ENCODE measurements around the gene PCSK5.

PCSK5 gene

GRCh38 chr9:75935591-75935990 is 45.1 kb downstream of the PCSK5 start:
- Histone ChIP-seq H3K4me3 (ENCODE audit: insufficient read depth, low read length, poor library complexity, severe bottlenecking) (no peak overlapping the region), H3K9me3 (ENCODE audit: insufficient read depth, low read length) (no peaks in the 10 kb centered on the region), H3K36me3 (ENCODE audit: low read length) (no peaks in the 10 kb centered on the region), H3F3A (ENCODE audit: insufficient read depth) (no peaks in the 10 kb centered on the region), H3K27ac (ENCODE audit: low read depth, low read length) (no peak overlapping the region), H2AFZ (ENCODE audit: low read depth, low read length, severe bottlenecking) (no peak overlapping the region), H3K9me2 (replicated peaks; ENCODE audit: insufficient read depth, low read length) (no peaks in the 10 kb centered on the region), H3K4me2 (ENCODE audit: low read depth, low read length, poor library complexity, severe bottlenecking) (no peak overlapping the region), H4K20me1 (ENCODE audit: low read depth, low read length) (no peaks in the 10 kb centered on the region), H3K27me3 (ENCODE audit: low read length) (no peaks in the 10 kb centered on the region), H3K79me2 (ENCODE audit: insufficient read depth, low read length) (no peaks in the 10 kb centered on the region), H3K9ac (ENCODE audit: low read length) (no peak overlapping the region)
- TF ChIP-seq EZH2phosphoT487 (conservative IDR thresholded peaks at IDR 0.05; ENCODE audit: low read length): no peak
- TF ChIP-seq CTCF (IDR thresholded peaks at IDR 0.05; ENCODE audit: insufficient read depth, low read length, poor library complexity, severe bottlenecking): no peak

- TF ChIP-seq CTCF (IDR thresholded peaks at IDR 0.05; ENCODE audit: insufficient read depth, low read length, poor library complexity, severe bottlenecking): no peak
- no peak for TF ChIP-seq EZH2phosphoT487 (conservative IDR thresholded peaks at IDR 0.05; ENCODE audit: low read length)
- Histone ChIP-seq H3K9me3 (ENCODE audit: insufficient read depth, low read length) (no peaks in the 10 kb centered on the region), H3K27me3 (ENCODE audit: low read length) (no peaks in the 10 kb centered on the region), H2AFZ (ENCODE audit: low read depth, low read length, severe bottlenecking) (no peak overlapping the region), H3K27ac (ENCODE audit: low read depth, low read length) (no peak overlapping the region), H3K36me3 (ENCODE audit: low read length) (no peaks in the 10 kb centered on the region), H3K79me2 (ENCODE audit: insufficient read depth, low read length) (no peaks in the 10 kb centered on the region), H3F3A (ENCODE audit: insufficient read depth) (no peaks in the 10 kb centered on the region), H3K9ac (ENCODE audit: low read length) (no peak overlapping the region), H3K4me2 (ENCODE audit: low read depth, low read length, poor library complexity, severe bottlenecking) (no peak overlapping the region), H3K4me3 (ENCODE audit: insufficient read depth, low read length, poor library complexity, severe bottlenecking) (no peak overlapping the region), H4K20me1 (ENCODE audit: low read depth, low read length) (no peaks in the 10 kb centered on the region), H3K9me2 (replicated peaks; ENCODE audit: insufficient read depth, low read length) (no peaks in the 10 kb centered on the region)
Measured at GRCh38 chr9:75937521-75938258, 47.2 kb downstream of the PCSK5 start.

GRCh38 chr9:75938946-75939345 is 48.5 kb downstream of the PCSK5 start:
- TF ChIP-seq CTCF (IDR thresholded peaks at IDR 0.05; ENCODE audit: insufficient read depth, low read length, poor library complexity, severe bottlenecking): no peak
- TF ChIP-seq EZH2phosphoT487 (conservative IDR thresholded peaks at IDR 0.05; ENCODE audit: low read length): no peak
- H3K36me3 ChIP-seq (ENCODE audit: low read length): no peaks in the 10 kb centered on the region
- no peaks in the 10 kb centered on the region for H3K27me3 ChIP-seq (ENCODE audit: low read length)
- no peaks in the 10 kb centered on the region for H3K9me2 ChIP-seq (replicated peaks; ENCODE audit: insufficient read depth, low read length)
- no peak overlapping the region for H3K4me2 ChIP-seq (ENCODE audit: low read depth, low read length, poor library complexity, severe bottlenecking)
- no peak overlapping the region for H2AFZ ChIP-seq (ENCODE audit: low read depth, low read length, severe bottlenecking)
- H3K9ac ChIP-seq (ENCODE audit: low read length): no peak overlapping the region
- no peaks in the 10 kb centered on the region for H3K79me2 ChIP-seq (ENCODE audit: insufficient read depth, low read length)
- no peak overlapping the region for H3K27ac ChIP-seq (ENCODE audit: low read depth, low read length)
- H3K4me3 ChIP-seq (ENCODE audit: insufficient read depth, low read length, poor library complexity, severe bottlenecking): no peak overlapping the region
- H4K20me1 ChIP-seq (ENCODE audit: low read depth, low read length): no peaks in the 10 kb centered on the region
- H3F3A ChIP-seq (ENCODE audit: insufficient read depth): no peaks in the 10 kb centered on the region
- H3K9me3 ChIP-seq (ENCODE audit: insufficient read depth, low read length): no peaks in the 10 kb centered on the region
